B cell (primary cell): ENCODE measurements around the gene ERICH2. TPM values are rescaled to one million over a fixed set of nuclear protein-coding genes. Genes with fewer than 3 reads are reported as not detected.

Experiments
- ATAC-seq: fragments of 200-7000 bp; cut with Tn5 transposase; one replicate; pipeline ENCODE4 v1.10.0; 2021; ENCODE audit warnings: low read depth, mild to moderate bottlenecking, moderate number of reproducible peaks, moderate library complexity
- CTCF ChIA-PET: fragments of 350-600 bp; sonication (Branson Sonifier 250); formaldehyde crosslinking; loops from one replicate; lab custom pipeline; 2021; ENCODE audit warnings: antibody characterized with exemption, inconsistent platforms; lab: Charles Lee
- POLR2A ChIA-PET: fragments of 350-600 bp; sonication (Branson Sonifier 250); formaldehyde crosslinking; loops from one replicate; lab custom pipeline; 2021; ENCODE audit warnings: antibody characterized with exemption; lab: Charles Lee
- DNase-seq: peaks from one replicate; pipeline ENCODE4 v3.0.0; 2013
- H2AFZ ChIP-seq: 2 replicates; pipeline ENCODE4 v1.6.1; 2012; ENCODE audit warnings: mild to moderate bottlenecking, low read depth, low read length; ENCODE audit not compliant: insufficient read depth, poor library complexity, severe bottlenecking
- H3K27ac ChIP-seq, 2 donors: 1 replicate in 1 of 2; 2 replicates in 1 of 2; pipeline ENCODE4 v1.5.1; 2012 to 2013; ENCODE audit warnings: low read length in 2 of 2, mild to moderate bottlenecking in 2 of 2, moderate library complexity in 1 of 2
- H3K27me3 ChIP-seq, 4 experiments: fragments of 200-600 bp in 1 of 4; sonication (generic) in 1 of 4; replicated peaks in 1 of 4; 1 replicate in 2 of 4; 2 replicates in 2 of 4; pipeline versions ENCODE4 v1.6.1 to v1.7.0; 2013 to 2016; ENCODE audit warnings: low read length in 3 of 4, mild to moderate bottlenecking in 2 of 4, mixed read lengths in 1 of 4, moderate library complexity in 1 of 4; ENCODE audit not compliant: insufficient read depth in 4 of 4, control insufficient read depth in 3 of 4; ENCODE audit errors: control extremely low read depth in 1 of 4
- H3K36me3 ChIP-seq, 2 experiments: replicated peaks in 1 of 2; 1 replicate in 1 of 2; 2 replicates in 1 of 2; pipeline versions ENCODE4 v1.6.1 to v1.7.1; 2013; ENCODE audit warnings: low read length in 1 of 2; ENCODE audit not compliant: insufficient read depth in 2 of 2, control insufficient read depth in 1 of 2; ENCODE audit errors: control extremely low read depth in 1 of 2, extremely low read depth in 1 of 2
- H3K4me1 ChIP-seq, 2 donors: fragments of 200-600 bp in 1 of 2; sonication (generic) in 1 of 2; 1 replicate in 1 of 2; 2 replicates in 1 of 2; pipeline versions ENCODE4 v1.5.1 to v1.6.1; 2013 to 2017; ENCODE audit warnings: low read length in 2 of 2; ENCODE audit not compliant: control insufficient read depth in 2 of 2, insufficient read depth in 2 of 2
- H3K4me2 ChIP-seq: replicated peaks from 2 replicates; pipeline ENCODE3; 2012; ENCODE audit warnings: mild to moderate bottlenecking, low read depth, low read length; ENCODE audit not compliant: poor library complexity, severe bottlenecking
- H3K4me3 ChIP-seq, 5 experiments: fragments of 200-600 bp in 1 of 5; sonication (generic) in 1 of 5; 1 replicate in 3 of 5; 2 replicates in 2 of 5; pipeline versions ENCODE4 v1.5.1 to v1.7.0; 2011 to 2016; ENCODE audit warnings: low read length in 4 of 5, mild to moderate bottlenecking in 4 of 5, low read depth in 2 of 5, control low read depth in 1 of 5, moderate library complexity in 1 of 5; ENCODE audit not compliant: insufficient read depth in 1 of 5; ENCODE audit errors: control extremely low read depth in 1 of 5, extremely low read depth in 1 of 5
- H3K79me2 ChIP-seq: fragments of 200-600 bp; sonication (generic); one replicate; pipeline ENCODE4 v1.6.0; 2016; ENCODE audit warnings: low read length; ENCODE audit not compliant: control insufficient read depth, insufficient read depth
- H3K9ac ChIP-seq: fragments of 200-600 bp; sonication (generic); 2 replicates; pipeline ENCODE4 v1.6.1; 2017; ENCODE audit warnings: mild to moderate bottlenecking, low read length, moderate library complexity
- H3K9me3 ChIP-seq, 3 donors: one replicate each; pipeline versions ENCODE4 v1.6.1 to v1.7.1; 2013; ENCODE audit warnings: low read length in 2 of 3; ENCODE audit not compliant: control insufficient read depth in 2 of 3, insufficient read depth in 1 of 3; ENCODE audit errors: control extremely low read depth in 1 of 3
- H4K20me1 ChIP-seq: 2 replicates; pipeline ENCODE4 v1.6.0; 2012; ENCODE audit warnings: mild to moderate bottlenecking, low read length; ENCODE audit not compliant: insufficient read depth, control insufficient read depth, poor library complexity, severe bottlenecking
- H3K27ac Mint-ChIP-seq: one replicate; pipeline ENCODE4 v1.8.0; 2021; ENCODE audit warnings: mixed read lengths
- H3K27me3 Mint-ChIP-seq: one replicate; pipeline ENCODE4 v1.8.0; 2021; ENCODE audit warnings: mixed read lengths
- H3K4me1 Mint-ChIP-seq: one replicate; pipeline ENCODE4 v1.8.0; 2021; ENCODE audit warnings: mixed read lengths
- H3K4me3 Mint-ChIP-seq: one replicate; pipeline ENCODE4 v1.8.0; 2021; ENCODE audit warnings: mixed read lengths
- H3K9me3 Mint-ChIP-seq: one replicate; pipeline ENCODE4 v1.8.0; 2022; ENCODE audit warnings: mixed read lengths; ENCODE audit not compliant: insufficient read depth
- EZH2 ChIP-seq: IDR thresholded peaks from 2 replicates; pipeline ENCODE4 v1.6.1; 2012; ENCODE audit warnings: borderline replicate concordance, low read depth, mild to moderate bottlenecking, moderate library complexity, low read length; ENCODE audit not compliant: insufficient read depth, poor library complexity, severe bottlenecking
- WGBS: methylation state at CpG from one replicate; pipeline ENCODE4 v1.1.5; 2013; ENCODE audit warnings: missing lambda C conversion rate; ENCODE audit not compliant: insufficient coverage; 5-methylcytosine and 5-hydroxymethylcytosine counted together
- intact Hi-C: fragments of 100-400 bp; cut with micrococcal nuclease; formaldehyde crosslinking; loops from one replicate; pipeline ENCODE4 v1.10.0; 2022
- polyA plus RNA-seq: library from polyadenylated mRNA; depleted of rRNA; stranded (reverse); fragments of >200 nt; gene quantifications from 2 replicates; pipeline ENCODE4 v1.2.3, GENCODE V29; 2012
- total RNA-seq, 2 donors: library from RNA; stranded (reverse); fragments of 120-200 nt in 1 of 2; gene quantifications; 1 replicate in 1 of 2; 2 replicates in 1 of 2; pipeline versions ENCODE4 v1.2.3 to v1.2.4, GENCODE V29; 2013 to 2022
- TF ChIP-seq, protein P1 (sequence below): fragments of 200-600 bp; IDR thresholded peaks from one replicate; pipeline ENCODE4 v1.8.0; 2022; ENCODE audit warnings: antibody characterized with exemption, mild to moderate bottlenecking

Gene ERICH2
- total and polyA plus RNA-seq, 2 donors (not counting 1 experiment from before 2014, with no cell fraction given) = not detected

DNA sequence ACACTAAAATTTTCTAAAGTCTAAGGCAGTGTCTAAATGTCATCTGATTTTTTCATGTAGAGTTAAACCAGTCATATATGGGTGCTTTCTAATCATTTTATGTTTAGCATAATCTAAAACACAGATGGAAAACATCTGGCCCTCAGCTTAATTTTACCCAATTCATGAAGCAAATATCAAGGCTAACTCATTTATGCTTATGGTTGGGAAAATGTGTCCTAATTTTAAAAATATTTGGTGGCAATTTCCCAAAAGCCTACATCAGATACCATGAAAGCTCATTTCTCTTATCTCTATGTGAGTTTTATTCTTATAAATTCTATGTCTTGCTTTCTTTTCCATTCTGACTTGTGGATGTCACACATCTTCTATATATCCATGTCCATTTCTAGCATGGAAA, 47.9 kb upstream of the ERICH2 start:
- peaks cover 45% of the 10 kb centered on the region for H3K27me3 Mint-ChIP-seq
- H3K27ac ChIP-seq = no peak overlapping the region
- peaks cover 6% of the 10 kb centered on the region for H3K4me1 Mint-ChIP-seq
- no peak for TF ChIP-seq EZH2
- TF ChIP-seq, protein P1, sequence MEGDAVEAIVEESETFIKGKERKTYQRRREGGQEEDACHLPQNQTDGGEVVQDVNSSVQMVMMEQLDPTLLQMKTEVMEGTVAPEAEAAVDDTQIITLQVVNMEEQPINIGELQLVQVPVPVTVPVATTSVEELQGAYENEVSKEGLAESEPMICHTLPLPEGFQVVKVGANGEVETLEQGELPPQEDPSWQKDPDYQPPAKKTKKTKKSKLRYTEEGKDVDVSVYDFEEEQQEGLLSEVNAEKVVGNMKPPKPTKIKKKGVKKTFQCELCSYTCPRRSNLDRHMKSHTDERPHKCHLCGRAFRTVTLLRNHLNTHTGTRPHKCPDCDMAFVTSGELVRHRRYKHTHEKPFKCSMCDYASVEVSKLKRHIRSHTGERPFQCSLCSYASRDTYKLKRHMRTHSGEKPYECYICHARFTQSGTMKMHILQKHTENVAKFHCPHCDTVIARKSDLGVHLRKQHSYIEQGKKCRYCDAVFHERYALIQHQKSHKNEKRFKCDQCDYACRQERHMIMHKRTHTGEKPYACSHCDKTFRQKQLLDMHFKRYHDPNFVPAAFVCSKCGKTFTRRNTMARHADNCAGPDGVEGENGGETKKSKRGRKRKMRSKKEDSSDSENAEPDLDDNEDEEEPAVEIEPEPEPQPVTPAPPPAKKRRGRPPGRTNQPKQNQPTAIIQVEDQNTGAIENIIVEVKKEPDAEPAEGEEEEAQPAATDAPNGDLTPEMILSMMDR = no peak
- H3K4me3 ChIP-seq = no peak overlapping the region
- H3K36me3 ChIP-seq = no peaks in the 10 kb centered on the region
- no peak overlapping the region for H2AFZ ChIP-seq
- no peak overlapping the region for H3K4me3 Mint-ChIP-seq
- H3K79me2 ChIP-seq = no peaks in the 10 kb centered on the region
- ChIA-PET CTCF (no interaction called here), POLR2A (no interaction called here)
- no peak for DNase-seq
- H3K27ac Mint-ChIP-seq = no peak overlapping the region
- peaks cover 0 to 1% (median 1%) of the 10 kb centered on the region in 3 donors for H3K9me3 ChIP-seq
- H3K9ac ChIP-seq = no peak overlapping the region
- no peaks in the 10 kb centered on the region for H3K9me3 Mint-ChIP-seq
- intact Hi-C loops = no loop called here
- H3K4me1 ChIP-seq = peaks cover 0 to 2% of the 10 kb centered on the region in 2 donors
- H3K4me2 ChIP-seq = no peak overlapping the region
- ATAC-seq = no peak
- H3K27me3 ChIP-seq = peaks cover 0 to 34% (median 21%) of the 10 kb centered on the region in 4 experiments
- H4K20me1 ChIP-seq = no peaks in the 10 kb centered on the region

DNA sequence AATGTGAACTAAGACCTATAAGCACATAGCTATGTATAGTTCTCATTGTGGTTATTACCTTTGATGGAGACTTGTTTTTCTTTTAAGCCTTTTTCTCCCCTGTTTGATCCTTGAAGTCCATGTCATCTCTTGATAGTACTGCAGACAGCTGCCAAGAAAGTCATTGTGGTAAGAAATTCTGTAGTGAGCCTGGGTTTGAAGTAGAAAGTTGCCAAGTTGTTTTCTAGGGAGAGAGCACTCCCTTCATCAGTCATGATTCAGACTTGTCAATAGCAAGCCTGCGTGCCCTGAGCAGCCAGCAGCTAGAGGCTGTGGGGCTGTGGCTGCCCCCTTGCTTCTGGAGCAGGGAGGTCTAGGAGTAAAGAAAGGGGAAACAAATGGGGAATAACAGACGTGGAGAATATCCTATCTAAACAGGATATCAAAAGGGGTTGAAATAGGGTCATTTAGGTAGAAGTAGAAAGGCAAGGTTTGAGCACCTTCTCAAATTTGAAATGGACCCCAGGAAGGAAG, 46.7 kb upstream of the ERICH2 start:
- H3K4me1 Mint-ChIP-seq = no peaks in the 10 kb centered on the region
- H3K4me3 ChIP-seq = no peak overlapping the region
- H3K79me2 ChIP-seq = no peaks in the 10 kb centered on the region
- no peaks in the 10 kb centered on the region for H3K36me3 ChIP-seq
- no peak overlapping the region for H2AFZ ChIP-seq
- no peak for ATAC-seq
- no peak overlapping the region for H3K27ac Mint-ChIP-seq
- H4K20me1 ChIP-seq = no peaks in the 10 kb centered on the region
- no peak overlapping the region for H3K4me2 ChIP-seq
- intact Hi-C loops = no loop called here
- 100% methylated on average over 1 of the region's 2 CpGs for WGBS
- TF ChIP-seq EZH2 = no peak
- TF ChIP-seq, protein P1 = no peak
- no peak overlapping the region for H3K27ac ChIP-seq
- H3K9me3 Mint-ChIP-seq = peaks cover 1% of the 10 kb centered on the region
- H3K9ac ChIP-seq = no peak overlapping the region
- POLR2A ChIA-PET = no interaction called here
- H3K27me3 ChIP-seq = peaks cover 0 to 28% (median 9%) of the 10 kb centered on the region in 4 experiments
- CTCF ChIA-PET = no interaction called here
- H3K4me3 Mint-ChIP-seq = no peak overlapping the region
- H3K9me3 ChIP-seq = peaks cover 0 to 1% (median 0%) of the 10 kb centered on the region in 3 donors
- H3K4me1 ChIP-seq = no peaks in the 10 kb centered on the region
- peaks cover 40% of the 10 kb centered on the region for H3K27me3 Mint-ChIP-seq
- DNase-seq = no peak
